GM23338 (cell line): ENCODE results near the gene RAB3GAP2. TPM values are rescaled to one million over a fixed set of nuclear protein-coding genes. Genes with fewer than 3 reads are reported as not detected.

Experiments
- ATAC-seq: fragments of 200-7000 bp; cut with Tn5 transposase; 3 replicates; pipeline ENCODE4 v1.9.1; 2020
- DNase-seq: peaks from one replicate; pipeline ENCODE4 v3.0.0-alpha.2; 2015; ENCODE audit warnings: low spot score
- H2AFZ ChIP-seq: fragments of 200-600 bp; sonication (generic); 2 replicates; pipeline ENCODE4 v1.8.0; 2016; ENCODE audit warnings: antibody characterized with exemption, mild to moderate bottlenecking, moderate library complexity
- H3F3A ChIP-seq: fragments of 200-600 bp; sonication (generic); replicated peaks from 2 replicates; pipeline ENCODE4 v1.8.0; 2017; ENCODE audit warnings: antibody characterized with exemption, mixed run types, low read depth
- H3K27ac ChIP-seq: fragments of 200-600 bp; sonication (generic); 2 replicates; pipeline ENCODE4 v1.6.1; 2016; ENCODE audit warnings: low read depth
- H3K27me3 ChIP-seq: fragments of 200-600 bp; sonication (generic); 2 replicates; pipeline ENCODE4 v1.8.0; 2016; ENCODE audit warnings: mild to moderate bottlenecking, mixed run types, moderate library complexity; ENCODE audit not compliant: insufficient read depth
- H3K36me3 ChIP-seq: fragments of 200-600 bp; sonication (generic); 2 replicates; pipeline ENCODE4 v1.8.0; 2016; ENCODE audit warnings: mild to moderate bottlenecking; ENCODE audit not compliant: insufficient read depth
- H3K4me1 ChIP-seq: fragments of 200-600 bp; sonication (generic); 2 replicates; pipeline ENCODE4 v1.8.0; 2016; ENCODE audit warnings: mild to moderate bottlenecking, moderate library complexity; ENCODE audit not compliant: insufficient read depth
- H3K4me2 ChIP-seq: fragments of 200-600 bp; sonication (generic); 2 replicates; pipeline ENCODE4 v1.7.1; 2017; ENCODE audit warnings: mixed run types
- H3K4me3 ChIP-seq: fragments of 200-600 bp; sonication (generic); 2 replicates; pipeline ENCODE4 v1.6.1; 2016; ENCODE audit warnings: mixed run types
- H3K79me2 ChIP-seq: fragments of 200-600 bp; sonication (generic); replicated peaks from 2 replicates; pipeline ENCODE4 v1.8.0; 2017; ENCODE audit warnings: mild to moderate bottlenecking; ENCODE audit not compliant: insufficient read depth
- H3K9me2 ChIP-seq: fragments of 200-600 bp; sonication (generic); 2 replicates; pipeline ENCODE4 v1.8.0; 2017; ENCODE audit not compliant: insufficient read depth
- H4K20me1 ChIP-seq: fragments of 200-600 bp; sonication (generic); replicated peaks from 2 replicates; pipeline ENCODE4 v1.8.0; 2017; ENCODE audit warnings: mild to moderate bottlenecking; ENCODE audit not compliant: insufficient read depth
- H3K27ac Mint-ChIP-seq: 2 replicates; pipeline ENCODE4 v1.8.0; 2020; ENCODE audit warnings: inconsistent platforms, mild to moderate bottlenecking, moderate library complexity, mixed read lengths
- H3K27me3 Mint-ChIP-seq: 3 replicates; pipeline ENCODE4 v1.8.0; 2022; ENCODE audit warnings: low read depth, mild to moderate bottlenecking, moderate library complexity, mixed read lengths, inconsistent platforms; ENCODE audit not compliant: insufficient read depth, poor library complexity
- H3K36me3 Mint-ChIP-seq: 3 replicates; pipeline ENCODE4 v1.8.0; 2021; ENCODE audit warnings: low read depth, mild to moderate bottlenecking, inconsistent platforms, moderate library complexity, mixed read lengths
- H3K4me1 Mint-ChIP-seq: 3 replicates; pipeline ENCODE4 v1.8.0; 2020; ENCODE audit warnings: mild to moderate bottlenecking, inconsistent platforms, mixed read lengths
- H3K4me3 Mint-ChIP-seq: 3 replicates; pipeline ENCODE4 v1.8.0; 2021; ENCODE audit warnings: moderate library complexity, mild to moderate bottlenecking, inconsistent platforms, mixed read lengths
- H3K9me3 Mint-ChIP-seq: 3 replicates; pipeline ENCODE4 v1.8.0; 2020; ENCODE audit warnings: moderate library complexity, mild to moderate bottlenecking, inconsistent platforms, mixed read lengths
- CREB1 ChIP-seq: fragments of 250-450 bp; sonication (Bioruptor Pico); IDR thresholded peaks from 2 replicates; pipeline ENCODE4 v1.5.0; 2020; ENCODE audit warnings: low read depth, mild to moderate bottlenecking, moderate library complexity
- JUNB ChIP-seq: IDR thresholded peaks from one replicate; pipeline ENCODE4 v1.6.1; 2016; ENCODE audit warnings: antibody characterized with exemption; ENCODE audit not compliant: unreplicated experiment
- NANOG ChIP-seq: IDR thresholded peaks from 2 replicates; pipeline ENCODE4 v1.6.1; 2016; ENCODE audit warnings: antibody characterized with exemption, borderline replicate concordance
- POLR2AphosphoS5 ChIP-seq: IDR thresholded peaks from 2 replicates; pipeline ENCODE4 v1.6.1; 2016; ENCODE audit warnings: antibody characterized with exemption, low read depth
- ZNF114 ChIP-seq: fragments of 250-450 bp; sonication (Bioruptor Pico); IDR thresholded peaks from 2 replicates; pipeline ENCODE4 v1.5.0; 2020; ENCODE audit warnings: mild to moderate bottlenecking, moderate library complexity
- ZNF331 ChIP-seq: fragments of 250-450 bp; sonication (Bioruptor Pico); IDR thresholded peaks from 2 replicates; pipeline ENCODE4 v1.5.0; 2020; ENCODE audit warnings: low read depth, mild to moderate bottlenecking, moderate library complexity
- polyA plus RNA-seq: library from polyadenylated mRNA; unstranded; fragments of >200 nt; fragmentation: Nextera tagmentation; extraction: Ambion mirVana; gene quantifications from 2 replicates; pipeline ENCODE4 v1.2.1, GENCODE V29; 2016
- total RNA-seq: library from RNA; depleted of rRNA; stranded (reverse); fragments of >200 nt; shearing (Covaris generic); gene quantifications from 2 replicates; pipeline ENCODE4 v1.2.3, GENCODE V29; 2014
- TF ChIP-seq, protein P1 (sequence below), 2 experiments: fragments of 200-600 bp in 1 of 2; sonication (generic) in 1 of 2; conservative IDR thresholded peaks; 2 replicates each; pipeline versions ENCODE4 v1.5.1 to v1.6.1; 2016 to 2017; ENCODE audit warnings: antibody characterized with exemption in 2 of 2, low read depth in 2 of 2, mild to moderate bottlenecking in 2 of 2, moderate library complexity in 1 of 2
- TF ChIP-seq, protein P2 (sequence below): fragments of 250-450 bp; sonication (Bioruptor Pico); IDR thresholded peaks from 2 replicates; pipeline ENCODE4 v1.5.0; 2020; ENCODE audit warnings: mild to moderate bottlenecking, moderate library complexity

The RAB3GAP2 gene
- total and polyA plus RNA-seq, 2 experiments from 2014 or later: 19.4 to 44.6 TPM

DNA sequence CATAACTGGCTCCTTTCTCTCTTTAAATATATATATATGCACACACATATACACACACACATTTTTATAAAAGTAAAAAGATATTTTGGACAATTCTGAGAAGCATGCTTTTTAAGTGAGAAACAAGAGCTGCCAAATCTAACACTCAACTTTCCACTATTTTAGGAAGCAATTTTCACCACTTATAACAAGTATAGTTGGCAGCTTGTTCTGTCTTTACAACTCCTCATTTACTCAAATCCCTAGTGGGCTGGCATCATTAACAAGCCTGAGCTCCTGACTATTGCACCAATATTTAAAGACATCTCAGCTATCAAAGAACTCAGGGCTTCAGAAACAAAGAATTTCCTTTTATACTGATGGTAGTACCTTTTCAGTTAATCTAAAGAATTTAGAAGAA, 76.6 kb downstream of the RAB3GAP2 start (continued):
- TF ChIP-seq POLR2AphosphoS5: no peak

DNA sequence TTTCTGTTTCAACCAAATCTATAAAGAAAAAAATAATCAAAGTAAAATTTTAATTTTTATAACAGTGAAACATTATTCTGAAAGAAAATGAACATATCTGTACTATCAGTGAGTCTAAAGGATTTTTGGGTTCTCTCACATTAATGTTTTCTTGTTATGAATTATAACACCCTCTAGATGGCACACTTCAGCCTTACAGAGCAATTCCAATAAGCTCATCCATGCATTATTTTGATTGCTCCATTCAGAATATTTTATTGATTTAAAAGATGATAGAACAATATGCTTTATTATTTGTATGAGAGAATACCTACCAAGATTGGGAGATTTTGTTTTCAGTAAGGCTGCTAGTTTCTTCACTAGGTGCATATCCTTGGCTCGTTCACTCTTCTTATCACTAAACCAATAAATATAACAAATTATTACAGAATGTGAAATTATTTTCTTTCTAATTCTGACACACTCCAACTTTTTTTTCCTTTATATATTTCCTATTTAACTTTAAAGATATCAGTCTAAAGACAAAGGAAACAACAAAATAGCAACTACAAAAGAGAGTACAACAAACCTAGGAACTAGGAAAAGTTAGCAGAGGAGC, 82.4 kb downstream of the RAB3GAP2 start:
- no peaks in the 10 kb centered on the region for H3K4me1 Mint-ChIP-seq
- Histone ChIP-seq H3K36me3 (peaks cover 22% of the 10 kb centered on the region), H3K27me3 (no peaks in the 10 kb centered on the region), H3K27ac (no peak overlapping the region), H2AFZ (no peak overlapping the region), H3K4me1 (no peaks in the 10 kb centered on the region), H3K4me3 (no peak overlapping the region), H4K20me1 (no peaks in the 10 kb centered on the region), H3K9me2 (no peaks in the 10 kb centered on the region), H3K4me2 (no peak overlapping the region), H3F3A (no peaks in the 10 kb centered on the region), H3K79me2 (no peaks in the 10 kb centered on the region)
- TF ChIP-seq ZNF114: no peak
- TF ChIP-seq, protein P1, sequence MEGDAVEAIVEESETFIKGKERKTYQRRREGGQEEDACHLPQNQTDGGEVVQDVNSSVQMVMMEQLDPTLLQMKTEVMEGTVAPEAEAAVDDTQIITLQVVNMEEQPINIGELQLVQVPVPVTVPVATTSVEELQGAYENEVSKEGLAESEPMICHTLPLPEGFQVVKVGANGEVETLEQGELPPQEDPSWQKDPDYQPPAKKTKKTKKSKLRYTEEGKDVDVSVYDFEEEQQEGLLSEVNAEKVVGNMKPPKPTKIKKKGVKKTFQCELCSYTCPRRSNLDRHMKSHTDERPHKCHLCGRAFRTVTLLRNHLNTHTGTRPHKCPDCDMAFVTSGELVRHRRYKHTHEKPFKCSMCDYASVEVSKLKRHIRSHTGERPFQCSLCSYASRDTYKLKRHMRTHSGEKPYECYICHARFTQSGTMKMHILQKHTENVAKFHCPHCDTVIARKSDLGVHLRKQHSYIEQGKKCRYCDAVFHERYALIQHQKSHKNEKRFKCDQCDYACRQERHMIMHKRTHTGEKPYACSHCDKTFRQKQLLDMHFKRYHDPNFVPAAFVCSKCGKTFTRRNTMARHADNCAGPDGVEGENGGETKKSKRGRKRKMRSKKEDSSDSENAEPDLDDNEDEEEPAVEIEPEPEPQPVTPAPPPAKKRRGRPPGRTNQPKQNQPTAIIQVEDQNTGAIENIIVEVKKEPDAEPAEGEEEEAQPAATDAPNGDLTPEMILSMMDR (conservative IDR thresholded peaks at IDR 0.05; ENCODE audit: low read depth in 2 of 2): peak in 1 of 2 experiments; percentile 60
- ATAC-seq (no peak), DNase-seq (no peak)
- peaks cover 56% of the 10 kb centered on the region for H3K36me3 Mint-ChIP-seq
- H3K9me3 Mint-ChIP-seq: no peaks in the 10 kb centered on the region
- no peak overlapping the region for H3K27ac Mint-ChIP-seq
- H3K4me3 Mint-ChIP-seq: no peak overlapping the region
- no peaks in the 10 kb centered on the region for H3K27me3 Mint-ChIP-seq

- H3K9me3 Mint-ChIP-seq: no peaks in the 10 kb centered on the region
- Histone ChIP-seq H3K9me2 (no peaks in the 10 kb centered on the region), H3K36me3 (peaks cover 22% of the 10 kb centered on the region), H3K4me1 (no peaks in the 10 kb centered on the region), H3K27me3 (no peaks in the 10 kb centered on the region), H3K4me3 (no peak overlapping the region), H2AFZ (no peak overlapping the region), H4K20me1 (no peaks in the 10 kb centered on the region), H3K27ac (no peak overlapping the region), H3K79me2 (no peaks in the 10 kb centered on the region), H3F3A (no peaks in the 10 kb centered on the region), H3K4me2 (no peak overlapping the region)
- DNase-seq (no peak), ATAC-seq (no peak)
- no peak overlapping the region for H3K4me3 Mint-ChIP-seq
- H3K27ac Mint-ChIP-seq: no peak overlapping the region
- H3K27me3 Mint-ChIP-seq: no peaks in the 10 kb centered on the region
- H3K4me1 Mint-ChIP-seq: no peaks in the 10 kb centered on the region
- TF ChIP-seq, protein P2, sequence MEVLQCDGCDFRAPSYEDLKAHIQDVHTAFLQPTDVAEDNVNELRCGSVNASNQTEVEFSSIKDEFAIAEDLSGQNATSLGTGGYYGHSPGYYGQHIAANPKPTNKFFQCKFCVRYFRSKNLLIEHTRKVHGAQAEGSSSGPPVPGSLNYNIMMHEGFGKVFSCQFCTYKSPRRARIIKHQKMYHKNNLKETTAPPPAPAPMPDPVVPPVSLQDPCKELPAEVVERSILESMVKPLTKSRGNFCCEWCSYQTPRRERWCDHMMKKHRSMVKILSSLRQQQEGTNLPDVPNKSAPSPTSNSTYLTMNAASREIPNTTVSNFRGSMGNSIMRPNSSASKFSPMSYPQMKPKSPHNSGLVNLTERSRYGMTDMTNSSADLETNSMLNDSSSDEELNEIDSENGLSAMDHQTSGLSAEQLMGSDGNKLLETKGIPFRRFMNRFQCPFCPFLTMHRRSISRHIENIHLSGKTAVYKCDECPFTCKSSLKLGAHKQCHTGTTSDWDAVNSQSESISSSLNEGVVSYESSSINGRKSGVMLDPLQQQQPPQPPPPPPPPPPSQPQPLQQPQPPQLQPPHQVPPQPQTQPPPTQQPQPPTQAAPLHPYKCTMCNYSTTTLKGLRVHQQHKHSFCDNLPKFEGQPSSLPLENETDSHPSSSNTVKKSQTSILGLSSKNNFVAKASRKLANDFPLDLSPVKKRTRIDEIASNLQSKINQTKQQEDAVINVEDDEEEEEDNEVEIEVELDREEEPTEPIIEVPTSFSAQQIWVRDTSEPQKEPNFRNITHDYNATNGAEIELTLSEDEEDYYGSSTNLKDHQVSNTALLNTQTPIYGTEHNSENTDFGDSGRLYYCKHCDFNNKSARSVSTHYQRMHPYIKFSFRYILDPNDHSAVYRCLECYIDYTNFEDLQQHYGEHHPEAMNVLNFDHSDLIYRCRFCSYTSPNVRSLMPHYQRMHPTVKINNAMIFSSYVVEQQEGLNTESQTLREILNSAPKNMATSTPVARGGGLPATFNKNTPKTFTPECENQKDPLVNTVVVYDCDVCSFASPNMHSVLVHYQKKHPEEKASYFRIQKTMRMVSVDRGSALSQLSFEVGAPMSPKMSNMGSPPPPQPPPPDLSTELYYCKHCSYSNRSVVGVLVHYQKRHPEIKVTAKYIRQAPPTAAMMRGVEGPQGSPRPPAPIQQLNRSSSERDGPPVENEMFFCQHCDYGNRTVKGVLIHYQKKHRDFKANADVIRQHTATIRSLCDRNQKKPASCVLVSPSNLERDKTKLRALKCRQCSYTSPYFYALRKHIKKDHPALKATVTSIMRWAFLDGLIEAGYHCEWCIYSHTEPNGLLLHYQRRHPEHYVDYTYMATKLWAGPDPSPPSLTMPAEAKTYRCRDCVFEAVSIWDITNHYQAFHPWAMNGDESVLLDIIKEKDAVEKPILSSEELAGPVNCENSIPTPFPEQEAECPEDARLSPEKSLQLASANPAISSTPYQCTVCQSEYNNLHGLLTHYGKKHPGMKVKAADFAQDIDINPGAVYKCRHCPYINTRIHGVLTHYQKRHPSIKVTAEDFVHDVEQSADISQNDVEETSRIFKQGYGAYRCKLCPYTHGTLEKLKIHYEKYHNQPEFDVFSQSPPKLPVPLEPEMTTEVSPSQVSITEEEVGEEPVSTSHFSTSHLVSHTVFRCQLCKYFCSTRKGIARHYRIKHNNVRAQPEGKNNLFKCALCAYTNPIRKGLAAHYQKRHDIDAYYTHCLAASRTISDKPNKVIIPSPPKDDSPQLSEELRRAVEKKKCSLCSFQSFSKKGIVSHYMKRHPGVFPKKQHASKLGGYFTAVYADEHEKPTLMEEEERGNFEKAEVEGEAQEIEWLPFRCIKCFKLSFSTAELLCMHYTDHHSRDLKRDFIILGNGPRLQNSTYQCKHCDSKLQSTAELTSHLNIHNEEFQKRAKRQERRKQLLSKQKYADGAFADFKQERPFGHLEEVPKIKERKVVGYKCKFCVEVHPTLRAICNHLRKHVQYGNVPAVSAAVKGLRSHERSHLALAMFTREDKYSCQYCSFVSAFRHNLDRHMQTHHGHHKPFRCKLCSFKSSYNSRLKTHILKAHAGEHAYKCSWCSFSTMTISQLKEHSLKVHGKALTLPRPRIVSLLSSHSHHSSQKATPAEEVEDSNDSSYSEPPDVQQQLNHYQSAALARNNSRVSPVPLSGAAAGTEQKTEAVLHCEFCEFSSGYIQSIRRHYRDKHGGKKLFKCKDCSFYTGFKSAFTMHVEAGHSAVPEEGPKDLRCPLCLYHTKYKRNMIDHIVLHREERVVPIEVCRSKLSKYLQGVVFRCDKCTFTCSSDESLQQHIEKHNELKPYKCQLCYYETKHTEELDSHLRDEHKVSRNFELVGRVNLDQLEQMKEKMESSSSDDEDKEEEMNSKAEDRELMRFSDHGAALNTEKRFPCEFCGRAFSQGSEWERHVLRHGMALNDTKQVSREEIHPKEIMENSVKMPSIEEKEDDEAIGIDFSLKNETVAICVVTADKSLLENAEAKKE: no peak
- TF ChIP-seq JUNB: no peak
- TF ChIP-seq NANOG: no peak
- TF ChIP-seq, protein P1 (conservative IDR thresholded peaks at IDR 0.05; ENCODE audit: low read depth in 2 of 2): no peak
- no peak for TF ChIP-seq CREB1 (CRISPR knock-in tag)
- TF ChIP-seq ZNF331 (CRISPR knock-in tag): no peak
- H3K36me3 Mint-ChIP-seq: peaks cover 51% of the 10 kb centered on the region
Observed at GRCh38 chr1:220188538-220188937, 83.7 kb downstream of the RAB3GAP2 start.
